A549 (cell line): ENCODE measurements around the gene DERA.

Experiments
- CHD2 ChIP-seq: fragments of 150-350 bp; IDR thresholded peaks from 2 replicates; pipeline ENCODE4 v1.6.1; 2014; ENCODE audit warnings: low read length; ENCODE audit not compliant: partially characterized antibody
- CTCF ChIP-seq: fragments of >200 bp; sonication (Bioruptor Twin); formaldehyde crosslinking; IDR thresholded peaks from 3 replicates; pipeline ENCODE4 v1.5.1; 2016
- E2F6 ChIP-seq: IDR thresholded peaks from 2 replicates; pipeline ENCODE4 v1.6.1; 2012; ENCODE audit warnings: low read depth, borderline replicate concordance
- POLR2A ChIP-seq: IDR thresholded peaks from 2 replicates; pipeline ENCODE4 v1.6.1; 2012; ENCODE audit warnings: mild to moderate bottlenecking, low read length
- TF ChIP-seq, protein P1 (sequence below): fragments of 250-450 bp; sonication (Bioruptor Pico); IDR thresholded peaks from 2 replicates; pipeline ENCODE4 v1.5.0; 2021; ENCODE audit warnings: mild to moderate bottlenecking, moderate library complexity, borderline replicate concordance
- TF ChIP-seq, protein P2 (sequence below): fragments of 200-600 bp; sonication (generic); IDR thresholded peaks from 2 replicates; pipeline ENCODE4 v1.6.1; 2016; ENCODE audit warnings: antibody characterized with exemption, mild to moderate bottlenecking, moderate library complexity

- TF ChIP-seq CTCF (no peak), POLR2A (no peak), CHD2 (no peak), E2F6 (no peak)
- TF ChIP-seq, protein P1, sequence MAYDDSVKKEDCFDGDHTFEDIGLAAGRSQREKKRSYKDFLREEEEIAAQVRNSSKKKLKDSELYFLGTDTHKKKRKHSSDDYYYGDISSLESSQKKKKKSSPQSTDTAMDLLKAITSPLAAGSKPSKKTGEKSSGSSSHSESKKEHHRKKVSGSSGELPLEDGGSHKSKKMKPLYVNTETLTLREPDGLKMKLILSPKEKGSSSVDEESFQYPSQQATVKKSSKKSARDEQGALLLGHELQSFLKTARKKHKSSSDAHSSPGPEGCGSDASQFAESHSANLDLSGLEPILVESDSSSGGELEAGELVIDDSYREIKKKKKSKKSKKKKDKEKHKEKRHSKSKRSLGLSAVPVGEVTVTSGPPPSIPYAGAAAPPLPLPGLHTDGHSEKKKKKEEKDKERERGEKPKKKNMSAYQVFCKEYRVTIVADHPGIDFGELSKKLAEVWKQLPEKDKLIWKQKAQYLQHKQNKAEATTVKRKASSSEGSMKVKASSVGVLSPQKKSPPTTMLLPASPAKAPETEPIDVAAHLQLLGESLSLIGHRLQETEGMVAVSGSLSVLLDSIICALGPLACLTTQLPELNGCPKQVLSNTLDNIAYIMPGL: no peak
- TF ChIP-seq, protein P2, sequence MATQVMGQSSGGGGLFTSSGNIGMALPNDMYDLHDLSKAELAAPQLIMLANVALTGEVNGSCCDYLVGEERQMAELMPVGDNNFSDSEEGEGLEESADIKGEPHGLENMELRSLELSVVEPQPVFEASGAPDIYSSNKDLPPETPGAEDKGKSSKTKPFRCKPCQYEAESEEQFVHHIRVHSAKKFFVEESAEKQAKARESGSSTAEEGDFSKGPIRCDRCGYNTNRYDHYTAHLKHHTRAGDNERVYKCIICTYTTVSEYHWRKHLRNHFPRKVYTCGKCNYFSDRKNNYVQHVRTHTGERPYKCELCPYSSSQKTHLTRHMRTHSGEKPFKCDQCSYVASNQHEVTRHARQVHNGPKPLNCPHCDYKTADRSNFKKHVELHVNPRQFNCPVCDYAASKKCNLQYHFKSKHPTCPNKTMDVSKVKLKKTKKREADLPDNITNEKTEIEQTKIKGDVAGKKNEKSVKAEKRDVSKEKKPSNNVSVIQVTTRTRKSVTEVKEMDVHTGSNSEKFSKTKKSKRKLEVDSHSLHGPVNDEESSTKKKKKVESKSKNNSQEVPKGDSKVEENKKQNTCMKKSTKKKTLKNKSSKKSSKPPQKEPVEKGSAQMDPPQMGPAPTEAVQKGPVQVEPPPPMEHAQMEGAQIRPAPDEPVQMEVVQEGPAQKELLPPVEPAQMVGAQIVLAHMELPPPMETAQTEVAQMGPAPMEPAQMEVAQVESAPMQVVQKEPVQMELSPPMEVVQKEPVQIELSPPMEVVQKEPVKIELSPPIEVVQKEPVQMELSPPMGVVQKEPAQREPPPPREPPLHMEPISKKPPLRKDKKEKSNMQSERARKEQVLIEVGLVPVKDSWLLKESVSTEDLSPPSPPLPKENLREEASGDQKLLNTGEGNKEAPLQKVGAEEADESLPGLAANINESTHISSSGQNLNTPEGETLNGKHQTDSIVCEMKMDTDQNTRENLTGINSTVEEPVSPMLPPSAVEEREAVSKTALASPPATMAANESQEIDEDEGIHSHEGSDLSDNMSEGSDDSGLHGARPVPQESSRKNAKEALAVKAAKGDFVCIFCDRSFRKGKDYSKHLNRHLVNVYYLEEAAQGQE: no peak
Observed at GRCh38 chr12:15956010-15956409, 44.9 kb downstream of the DERA start.
